ENCODE measurements around the gene MARCHF11.

MARCHF11 gene

GRCh38 chr5:16050414-16050813, 129.2 kb downstream of the MARCHF11 start:
- DNase-seq = no peak

- DNase-seq = no peak
These were observed 129.8 kb downstream of the MARCHF11 start for GRCh38 chr5:16049761-16050160.

GRCh38 chr5:16048132-16048531, 131.5 kb downstream of the MARCHF11 start:
- DNase-seq = no peak

- no peak for DNase-seq
These were observed 136.1 kb downstream of the MARCHF11 start for GRCh38 chr5:16043349-16043965.

GRCh38 chr5:16037121-16037845, 142.3 kb downstream of the MARCHF11 start:
- DNase-seq = no peak

- DNase-seq = no peak
These were observed 145.1 kb downstream of the MARCHF11 start for GRCh38 chr5:16034319-16035001.

GRCh38 chr5:16033187-16033925, 146.2 kb downstream of the MARCHF11 start:
- no peak for DNase-seq

- no peak for DNase-seq
These were observed 150.9 kb downstream of the MARCHF11 start for GRCh38 chr5:16028708-16029107.

- no peak for DNase-seq
These were observed 153.9 kb downstream of the MARCHF11 start for GRCh38 chr5:16025681-16026080.

- no peak for DNase-seq
These were observed 160.6 kb downstream of the MARCHF11 start for GRCh38 chr5:16018970-16019369.

GRCh38 chr5:16017720-16018119, 161.9 kb downstream of the MARCHF11 start:
- no peak for DNase-seq

Data from NCI-H2029 treated with DMSO at 0.1 percent for 48 hours (cell line).